ENCODE measurements around the gene LRRC15.

LRRC15 gene

DNA sequence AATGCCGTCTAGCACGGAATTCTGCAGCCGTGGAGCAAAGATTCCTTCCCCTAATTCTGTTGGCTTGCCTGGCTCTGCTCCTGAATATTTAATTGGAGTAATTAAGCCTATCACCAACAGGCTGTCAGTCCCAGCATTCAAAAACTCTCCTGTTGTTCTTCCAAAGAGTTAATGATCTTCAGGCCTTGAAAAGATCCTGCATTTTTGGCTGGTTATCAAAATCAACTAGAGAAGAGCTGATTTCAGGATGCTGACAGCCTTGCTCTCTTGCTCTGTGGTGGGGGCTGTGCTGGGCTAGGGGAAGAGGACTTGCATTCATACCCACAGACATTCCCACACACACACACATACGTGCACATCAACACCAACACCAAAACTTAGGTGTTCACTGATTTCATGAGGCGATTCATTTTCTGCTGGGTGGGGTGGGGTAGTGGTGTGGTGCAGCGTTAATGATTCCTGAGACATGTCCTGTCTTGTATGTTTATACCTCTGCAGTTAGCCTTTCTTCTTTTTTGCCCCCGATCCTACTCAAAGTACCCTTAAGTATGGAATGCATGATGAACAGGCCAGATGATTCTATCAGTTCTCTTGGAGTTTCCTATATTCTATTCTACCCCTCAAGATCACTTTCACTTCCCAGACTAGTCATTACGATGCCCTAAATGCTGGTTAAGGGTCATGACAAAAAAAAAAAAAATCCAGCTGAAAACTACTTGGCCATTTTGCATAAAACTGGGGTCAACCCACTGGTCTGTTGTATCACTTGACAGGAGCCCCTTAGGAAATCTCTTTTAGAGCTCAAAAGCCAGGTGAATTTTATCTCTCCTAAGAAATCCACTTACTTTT is 60.7 kb downstream of the LRRC15 start:
- no peak overlapping the region for H3K4me2 ChIP-seq (ENCODE audit: low read depth, low read length, poor library complexity, severe bottlenecking)
- TF ChIP-seq, protein P1, sequence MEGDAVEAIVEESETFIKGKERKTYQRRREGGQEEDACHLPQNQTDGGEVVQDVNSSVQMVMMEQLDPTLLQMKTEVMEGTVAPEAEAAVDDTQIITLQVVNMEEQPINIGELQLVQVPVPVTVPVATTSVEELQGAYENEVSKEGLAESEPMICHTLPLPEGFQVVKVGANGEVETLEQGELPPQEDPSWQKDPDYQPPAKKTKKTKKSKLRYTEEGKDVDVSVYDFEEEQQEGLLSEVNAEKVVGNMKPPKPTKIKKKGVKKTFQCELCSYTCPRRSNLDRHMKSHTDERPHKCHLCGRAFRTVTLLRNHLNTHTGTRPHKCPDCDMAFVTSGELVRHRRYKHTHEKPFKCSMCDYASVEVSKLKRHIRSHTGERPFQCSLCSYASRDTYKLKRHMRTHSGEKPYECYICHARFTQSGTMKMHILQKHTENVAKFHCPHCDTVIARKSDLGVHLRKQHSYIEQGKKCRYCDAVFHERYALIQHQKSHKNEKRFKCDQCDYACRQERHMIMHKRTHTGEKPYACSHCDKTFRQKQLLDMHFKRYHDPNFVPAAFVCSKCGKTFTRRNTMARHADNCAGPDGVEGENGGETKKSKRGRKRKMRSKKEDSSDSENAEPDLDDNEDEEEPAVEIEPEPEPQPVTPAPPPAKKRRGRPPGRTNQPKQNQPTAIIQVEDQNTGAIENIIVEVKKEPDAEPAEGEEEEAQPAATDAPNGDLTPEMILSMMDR (IDR thresholded peaks at IDR 0.05; ENCODE audit: insufficient read depth, low read length, poor library complexity, severe bottlenecking): no peak
- no peak for TF ChIP-seq EZH2phosphoT487 (conservative IDR thresholded peaks at IDR 0.05; ENCODE audit: low read length)
- no peak overlapping the region for H3K9ac ChIP-seq (ENCODE audit: low read length)
- H3K9me3 ChIP-seq (ENCODE audit: insufficient read depth, low read length): no peaks in the 10 kb centered on the region
- H3K4me3 ChIP-seq (ENCODE audit: insufficient read depth, low read length, poor library complexity, severe bottlenecking): no peak overlapping the region
- no peaks in the 10 kb centered on the region for H3K27me3 ChIP-seq (ENCODE audit: low read length)
- H4K20me1 ChIP-seq (ENCODE audit: low read depth, low read length): 0 out of 2 replicates have a peak, but pooled peaks cover 2% of the 10 kb centered on the region
- H3K36me3 ChIP-seq (ENCODE audit: low read length): no peaks in the 10 kb centered on the region
- H2AFZ ChIP-seq (ENCODE audit: low read depth, low read length, severe bottlenecking): no peak overlapping the region
- no peak overlapping the region for H3K27ac ChIP-seq (ENCODE audit: low read depth, low read length)
- no peaks in the 10 kb centered on the region for H3F3A ChIP-seq (ENCODE audit: insufficient read depth)
- no peaks in the 10 kb centered on the region for H3K9me2 ChIP-seq (replicated peaks; ENCODE audit: insufficient read depth, low read length)
- no peaks in the 10 kb centered on the region for H3K79me2 ChIP-seq (ENCODE audit: insufficient read depth, low read length)

DNA sequence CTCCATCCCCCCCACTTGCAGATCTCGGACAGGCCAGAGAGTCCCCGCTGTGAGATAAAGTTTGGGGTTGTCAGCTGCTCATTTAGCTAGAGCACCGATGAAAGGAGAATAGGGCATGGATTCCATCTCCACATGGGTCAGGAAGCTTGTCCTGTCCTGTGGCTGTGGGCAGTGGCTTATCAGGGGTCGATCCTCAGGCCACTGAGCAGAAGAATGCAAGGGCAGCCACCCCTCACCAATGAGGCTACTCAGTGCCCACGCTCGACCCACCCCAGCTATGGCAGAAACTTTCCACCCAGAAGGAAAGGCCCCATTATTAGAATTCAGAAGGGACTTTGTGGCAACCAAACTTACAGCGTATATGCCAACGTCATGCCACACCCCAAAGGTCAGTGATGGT is 61.7 kb downstream of the LRRC15 start:
- TF ChIP-seq, protein P1 (IDR thresholded peaks at IDR 0.05; ENCODE audit: insufficient read depth, low read length, poor library complexity, severe bottlenecking): no peak
- no peak for TF ChIP-seq EZH2phosphoT487 (conservative IDR thresholded peaks at IDR 0.05; ENCODE audit: low read length)
- no peaks in the 10 kb centered on the region for H3K9me2 ChIP-seq (replicated peaks; ENCODE audit: insufficient read depth, low read length)
- no peaks in the 10 kb centered on the region for H3K27me3 ChIP-seq (ENCODE audit: low read length)
- no peaks in the 10 kb centered on the region for H3F3A ChIP-seq (ENCODE audit: insufficient read depth)
- H3K9me3 ChIP-seq (ENCODE audit: insufficient read depth, low read length): no peaks in the 10 kb centered on the region
- no peak overlapping the region for H3K27ac ChIP-seq (ENCODE audit: low read depth, low read length)
- H3K4me3 ChIP-seq (ENCODE audit: insufficient read depth, low read length, poor library complexity, severe bottlenecking): no peak overlapping the region
- no peaks in the 10 kb centered on the region for H3K79me2 ChIP-seq (ENCODE audit: insufficient read depth, low read length)
- no peak overlapping the region for H2AFZ ChIP-seq (ENCODE audit: low read depth, low read length, severe bottlenecking)
- H3K4me2 ChIP-seq (ENCODE audit: low read depth, low read length, poor library complexity, severe bottlenecking): no peak overlapping the region
- H4K20me1 ChIP-seq (ENCODE audit: low read depth, low read length): 0 out of 2 replicates have a peak, but pooled peaks cover 2% of the 10 kb centered on the region
- no peak overlapping the region for H3K9ac ChIP-seq (ENCODE audit: low read length)
- H3K36me3 ChIP-seq (ENCODE audit: low read length): no peaks in the 10 kb centered on the region

DNA sequence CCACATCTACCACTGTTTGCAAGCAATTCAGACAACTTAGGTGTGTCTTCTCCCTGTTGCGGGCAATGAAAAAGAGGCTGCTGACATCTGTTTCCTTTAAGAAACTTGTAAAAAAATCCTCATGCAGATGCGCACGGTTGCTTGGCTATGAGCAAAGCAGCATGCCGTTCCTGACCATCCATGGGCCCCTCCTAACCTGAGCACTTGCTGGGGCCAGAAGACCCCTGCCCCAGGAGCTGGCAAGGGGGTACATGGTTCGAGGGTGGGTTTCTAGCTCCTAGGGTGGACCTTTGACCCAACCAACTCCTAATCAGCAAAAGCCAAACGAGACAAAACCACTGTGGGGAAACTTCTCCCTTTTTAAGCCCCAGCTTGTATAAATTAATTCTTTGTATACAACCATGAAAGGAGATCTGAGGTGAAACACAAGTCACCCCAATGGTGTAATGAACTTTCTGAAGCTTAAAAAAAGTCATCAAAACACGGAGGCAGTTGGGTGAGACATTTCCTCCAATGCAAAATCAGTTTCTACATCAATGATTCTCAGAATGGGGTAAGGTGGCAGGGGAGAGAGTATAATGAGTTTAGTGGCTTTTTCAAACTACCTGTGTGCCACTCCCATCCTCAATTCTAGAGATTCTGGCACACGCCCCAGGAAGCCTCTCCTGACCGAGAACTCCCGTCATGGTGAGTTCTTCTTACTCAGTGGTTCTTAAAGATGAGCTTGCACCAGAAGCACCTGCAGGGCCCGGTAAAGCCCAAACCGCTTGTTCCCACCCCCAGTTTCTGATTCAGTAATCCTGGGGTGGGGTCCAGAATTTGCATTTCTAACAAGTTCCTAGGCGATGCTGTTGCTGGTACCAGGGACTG is 62.5 kb downstream of the LRRC15 start:
- no peak overlapping the region for H3K4me2 ChIP-seq (ENCODE audit: low read depth, low read length, poor library complexity, severe bottlenecking)
- H2AFZ ChIP-seq (ENCODE audit: low read depth, low read length, severe bottlenecking): no peak overlapping the region
- no peaks in the 10 kb centered on the region for H3K79me2 ChIP-seq (ENCODE audit: insufficient read depth, low read length)
- TF ChIP-seq, protein P1 (IDR thresholded peaks at IDR 0.05; ENCODE audit: insufficient read depth, low read length, poor library complexity, severe bottlenecking): no peak
- no peak for TF ChIP-seq EZH2phosphoT487 (conservative IDR thresholded peaks at IDR 0.05; ENCODE audit: low read length)
- H3K27ac ChIP-seq (ENCODE audit: low read depth, low read length): no peak overlapping the region
- H3K4me3 ChIP-seq (ENCODE audit: insufficient read depth, low read length, poor library complexity, severe bottlenecking): no peak overlapping the region
- H3K9me3 ChIP-seq (ENCODE audit: insufficient read depth, low read length): no peaks in the 10 kb centered on the region
- no peaks in the 10 kb centered on the region for H3K9me2 ChIP-seq (replicated peaks; ENCODE audit: insufficient read depth, low read length)
- no peaks in the 10 kb centered on the region for H3K36me3 ChIP-seq (ENCODE audit: low read length)
- no peak overlapping the region for H3K9ac ChIP-seq (ENCODE audit: low read length)
- no peaks in the 10 kb centered on the region for H3K27me3 ChIP-seq (ENCODE audit: low read length)
- H4K20me1 ChIP-seq (ENCODE audit: low read depth, low read length): 0 out of 2 replicates have a peak, but pooled peaks cover 2% of the 10 kb centered on the region
- H3F3A ChIP-seq (ENCODE audit: insufficient read depth): no peaks in the 10 kb centered on the region
